Measurements from ENCODE around the gene STK36.

GRCh38 chr2:218698885-218699284 lies 27.0 kb downstream of the STK36 start:
- no peak for TF ChIP-seq CTCF (IDR thresholded peaks at IDR 0.05; ENCODE audit: insufficient read depth, low read length)
- no peak for TF ChIP-seq REST (IDR thresholded peaks at IDR 0.05; ENCODE audit: insufficient replicate concordance, low read depth)
